Brain microvascular endothelial cell (primary cell): Measurements from ENCODE around the gene PHACTR3.

ENCODE experiments used
- DNase-seq: peaks from one replicate; pipeline ENCODE4 v3.0.0-alpha.2; 2020
- H3K27ac ChIP-seq: fragments of 250-450 bp; sonication (Bioruptor Pico); 2 replicates; pipeline ENCODE4 v1.5.1; 2020; ENCODE audit warnings: mild to moderate bottlenecking, moderate library complexity
- H3K27me3 ChIP-seq: fragments of 250-450 bp; sonication (Bioruptor Pico); replicated peaks from 2 replicates; pipeline ENCODE4 v1.5.1; 2020; ENCODE audit warnings: mild to moderate bottlenecking
- H3K36me3 ChIP-seq: fragments of 250-450 bp; sonication (Bioruptor Pico); replicated peaks from 2 replicates; pipeline ENCODE4 v1.5.1; 2020; ENCODE audit warnings: mild to moderate bottlenecking
- H3K4me3 ChIP-seq: 2 replicates; pipeline ENCODE4 v1.5.1; 2011; ENCODE audit warnings: low read depth, mild to moderate bottlenecking, control low read depth, low read length, moderate library complexity
- in situ Hi-C: cut with HindIII; loops from 2 replicates; pipeline ENCODE4 v1.10.0; 2017; ENCODE audit warnings: low sequenced_read_pairs, low pct_ligation_motif_present
- TF ChIP-seq, protein P1 (sequence below): IDR thresholded peaks from 2 replicates; pipeline ENCODE4 v1.5.1; 2011; ENCODE audit warnings: low read depth, mild to moderate bottlenecking, moderate library complexity, low read length, control low read depth, inconsistent platforms; ENCODE audit errors: missing control alignments

The PHACTR3 gene

DNA sequence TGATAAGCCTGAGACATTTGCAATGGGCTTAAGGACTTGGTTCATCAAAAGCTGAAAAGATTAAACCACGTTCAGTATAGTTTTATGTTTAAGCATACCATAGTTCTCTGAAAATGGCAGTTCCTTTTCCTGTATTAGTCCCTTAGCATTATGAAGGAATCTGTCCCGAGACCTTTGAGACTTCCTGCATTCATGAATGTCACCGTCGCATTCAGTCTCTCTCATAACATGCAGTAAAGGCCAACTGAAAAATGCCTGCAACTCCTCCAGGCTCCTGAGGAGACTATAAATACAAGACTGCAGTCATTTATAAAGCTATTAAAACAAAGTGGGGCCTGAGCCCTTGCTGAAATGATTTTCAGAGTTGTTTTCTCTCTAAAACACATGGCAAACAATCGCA lies 200.0 kb downstream of the PHACTR3 start:
- Histone ChIP-seq H3K36me3 (no peaks in the 10 kb centered on the region), H3K4me3 (no peak overlapping the region), H3K27ac (no peak overlapping the region), H3K27me3 (no peaks in the 10 kb centered on the region)
- in situ Hi-C loops = no loop called here
- TF ChIP-seq, protein P1, sequence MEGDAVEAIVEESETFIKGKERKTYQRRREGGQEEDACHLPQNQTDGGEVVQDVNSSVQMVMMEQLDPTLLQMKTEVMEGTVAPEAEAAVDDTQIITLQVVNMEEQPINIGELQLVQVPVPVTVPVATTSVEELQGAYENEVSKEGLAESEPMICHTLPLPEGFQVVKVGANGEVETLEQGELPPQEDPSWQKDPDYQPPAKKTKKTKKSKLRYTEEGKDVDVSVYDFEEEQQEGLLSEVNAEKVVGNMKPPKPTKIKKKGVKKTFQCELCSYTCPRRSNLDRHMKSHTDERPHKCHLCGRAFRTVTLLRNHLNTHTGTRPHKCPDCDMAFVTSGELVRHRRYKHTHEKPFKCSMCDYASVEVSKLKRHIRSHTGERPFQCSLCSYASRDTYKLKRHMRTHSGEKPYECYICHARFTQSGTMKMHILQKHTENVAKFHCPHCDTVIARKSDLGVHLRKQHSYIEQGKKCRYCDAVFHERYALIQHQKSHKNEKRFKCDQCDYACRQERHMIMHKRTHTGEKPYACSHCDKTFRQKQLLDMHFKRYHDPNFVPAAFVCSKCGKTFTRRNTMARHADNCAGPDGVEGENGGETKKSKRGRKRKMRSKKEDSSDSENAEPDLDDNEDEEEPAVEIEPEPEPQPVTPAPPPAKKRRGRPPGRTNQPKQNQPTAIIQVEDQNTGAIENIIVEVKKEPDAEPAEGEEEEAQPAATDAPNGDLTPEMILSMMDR = no peak
- no peak for DNase-seq

GRCh38 chr20:59804871-59805665 lies 200.7 kb downstream of the PHACTR3 start:
- in situ Hi-C loops = no loop called here
- H3K27ac ChIP-seq = no peak overlapping the region
- no peak overlapping the region for H3K4me3 ChIP-seq
- no peaks in the 10 kb centered on the region for H3K27me3 ChIP-seq
- H3K36me3 ChIP-seq = no peaks in the 10 kb centered on the region
- DNase-seq = no peak
- TF ChIP-seq, protein P1 = no peak

DNA sequence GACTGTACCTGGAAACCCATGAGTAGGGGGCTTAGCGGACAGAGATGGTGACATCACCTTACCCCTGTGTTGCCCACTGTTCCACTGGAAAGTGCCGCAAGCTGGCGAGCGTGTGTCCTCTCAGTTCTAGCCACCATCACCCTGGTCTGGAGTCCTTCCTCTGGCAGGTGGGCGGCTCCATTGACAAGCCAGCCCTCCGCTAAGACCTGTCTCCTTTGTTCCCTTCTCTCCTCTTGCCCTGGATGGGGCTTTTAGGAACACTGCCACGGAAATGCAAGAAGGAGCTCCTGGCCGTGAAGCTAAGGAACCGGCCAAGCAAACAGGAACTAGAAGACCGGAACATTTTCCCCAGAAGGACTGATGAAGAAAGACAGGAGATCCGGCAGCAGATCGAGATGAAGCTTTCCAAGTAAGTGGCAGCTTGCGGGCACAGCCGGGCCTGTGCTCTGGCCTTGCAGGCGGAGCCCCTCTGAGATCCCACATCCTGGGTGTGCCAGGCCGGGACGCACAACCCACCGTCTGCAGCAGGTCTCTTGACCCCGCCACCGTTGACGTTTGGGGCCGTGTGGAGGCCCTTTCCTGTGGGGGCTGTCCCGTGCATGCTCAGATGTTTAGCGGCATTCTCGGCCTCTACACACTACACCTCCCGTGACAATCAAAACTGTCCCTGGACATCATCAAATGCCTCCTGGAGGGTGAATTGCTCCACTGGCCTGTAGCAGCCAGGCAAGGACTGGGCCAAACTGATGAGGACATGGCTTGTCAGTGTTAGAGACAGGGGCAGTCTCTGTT lies 201.6 kb downstream of the PHACTR3 start:
- no peaks in the 10 kb centered on the region for H3K27me3 ChIP-seq
- H3K36me3 ChIP-seq = no peaks in the 10 kb centered on the region
- in situ Hi-C loops = no loop called here
- no peak overlapping the region for H3K4me3 ChIP-seq
- no peak overlapping the region for H3K27ac ChIP-seq
- TF ChIP-seq, protein P1 = no peak
- no peak for DNase-seq

GRCh38 chr20:59806578-59806975 lies 202.2 kb downstream of the PHACTR3 start:
- no peak for DNase-seq
- in situ Hi-C loops = no loop called here
- Histone ChIP-seq H3K27me3 (no peaks in the 10 kb centered on the region), H3K36me3 (no peaks in the 10 kb centered on the region), H3K27ac (no peak overlapping the region), H3K4me3 (no peak overlapping the region)
- TF ChIP-seq, protein P1 = no peak

- in situ Hi-C loops = no loop called here
- TF ChIP-seq, protein P1 = no peak
- H3K36me3 ChIP-seq = no peaks in the 10 kb centered on the region
- H3K27me3 ChIP-seq = no peaks in the 10 kb centered on the region
- H3K27ac ChIP-seq = no peak overlapping the region
- H3K4me3 ChIP-seq = no peak overlapping the region
- DNase-seq = no peak
Observed at GRCh38 chr20:59807909-59808728, 203.8 kb downstream of the PHACTR3 start.
